GM21723 (cell line): ENCODE results near the gene SPEG.
"Not testable (repeated sequence)": the region's sequence is repeated elsewhere in the genome, so short reads cannot be mapped to it uniquely, and the experiment has no call there.

ENCODE experiments used
- ATAC-seq: cut with Tn5 transposase; IDR thresholded peaks from one replicate; pipeline ENCODE4 v1.9.1; 2021; ENCODE audit warnings: mild to moderate bottlenecking, moderate library complexity; ENCODE audit not compliant: unreplicated experiment

Gene SPEG

DNA sequence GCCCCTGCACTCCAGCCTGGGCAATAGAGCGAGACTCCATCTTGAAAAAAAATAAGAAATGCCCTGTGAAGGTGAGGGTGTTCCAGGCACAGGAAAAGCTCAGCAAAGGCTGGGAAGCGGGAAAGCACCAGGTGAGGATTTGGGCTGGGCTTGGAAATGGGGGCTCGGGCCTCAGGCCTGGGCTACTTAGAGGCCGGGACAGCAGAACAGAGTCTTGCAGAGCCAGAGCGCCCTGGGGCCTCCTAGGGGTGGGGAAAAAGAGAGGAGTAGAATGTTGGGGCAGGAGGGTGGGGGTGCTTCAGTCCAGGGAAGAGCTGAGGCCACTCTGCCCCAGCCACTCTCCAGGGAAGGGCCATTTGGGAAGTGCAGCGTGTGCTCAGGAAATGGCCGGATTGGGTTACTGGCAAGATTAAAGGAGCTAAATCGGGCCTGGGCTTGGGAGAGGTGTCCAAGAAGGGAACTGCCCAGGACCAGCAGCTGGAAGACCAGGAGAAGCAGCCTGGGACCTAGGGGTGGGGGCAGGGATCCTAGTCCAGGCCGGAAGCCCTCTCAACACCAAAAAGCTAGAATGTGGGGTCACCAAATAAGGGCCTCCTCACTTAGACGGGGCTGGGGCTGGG lies 30.2 kb upstream of the SPEG start:
- no peak for ATAC-seq

- no peak for ATAC-seq
These were observed 29.7 kb upstream of the SPEG start for GRCh38 chr2:219404954-219405353.

DNA sequence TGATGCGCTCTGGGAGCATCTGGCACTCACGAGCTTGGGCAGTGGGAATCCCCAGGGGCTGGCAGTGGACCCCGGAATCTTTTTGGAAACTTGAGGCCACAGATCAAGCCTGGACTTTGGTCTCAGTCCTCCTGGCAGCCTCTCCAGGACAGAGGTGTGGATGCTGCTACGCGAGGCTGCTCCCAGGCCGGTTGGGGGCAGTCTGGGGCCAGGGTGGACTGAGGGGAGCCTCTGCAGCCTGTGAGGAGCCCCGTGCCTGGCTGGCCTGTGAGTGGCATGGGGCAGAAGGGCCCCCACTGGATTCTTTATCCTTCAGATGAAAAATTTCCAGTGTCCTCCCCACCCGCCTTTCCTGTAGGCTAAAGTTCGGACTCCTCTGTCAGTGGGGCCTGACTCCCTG lies 29.2 kb upstream of the SPEG start:
- no peak for ATAC-seq

DNA sequence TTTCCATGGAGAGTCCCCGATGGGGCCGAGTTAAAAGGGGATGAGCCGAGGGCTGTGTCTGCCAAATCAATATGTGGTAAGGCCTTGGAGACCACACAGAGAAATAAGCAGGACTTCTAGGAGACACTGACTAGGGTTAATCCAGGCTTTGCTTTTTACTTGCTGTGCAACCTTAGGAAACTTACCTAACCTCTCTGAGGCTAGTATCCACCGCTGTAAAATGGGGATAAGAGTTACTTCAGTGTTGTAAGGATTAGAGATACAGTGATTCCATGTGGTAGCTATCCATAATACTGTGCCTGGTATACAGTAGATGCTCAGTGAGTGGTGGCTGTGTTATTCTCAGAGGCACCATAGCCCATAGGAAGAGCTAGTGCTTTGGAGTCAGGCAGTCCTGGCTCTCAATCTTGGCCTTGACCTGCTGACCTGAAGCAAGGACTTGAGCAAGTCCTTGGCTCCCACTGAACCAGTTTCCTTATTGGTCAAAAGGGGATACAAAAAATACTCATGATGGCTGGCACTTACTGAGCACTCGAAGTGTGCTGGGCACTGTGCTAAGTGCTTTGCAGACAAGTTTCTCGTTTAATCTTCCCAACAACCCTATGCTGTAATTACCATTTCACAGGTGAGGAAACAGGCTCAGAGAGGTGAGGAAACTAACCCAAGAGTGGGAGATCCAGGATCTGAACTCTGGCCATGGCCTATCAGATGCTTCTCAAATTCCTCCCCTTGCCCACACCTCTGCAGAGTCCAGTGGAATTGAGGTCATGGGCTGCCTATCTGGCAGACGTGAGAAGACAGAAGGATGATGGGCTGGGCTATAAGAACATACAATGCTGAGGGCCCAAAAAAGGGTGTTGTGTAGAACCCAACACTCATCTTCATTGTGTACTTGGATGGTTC lies 28.4 kb upstream of the SPEG start:
- ATAC-seq = no peak

DNA sequence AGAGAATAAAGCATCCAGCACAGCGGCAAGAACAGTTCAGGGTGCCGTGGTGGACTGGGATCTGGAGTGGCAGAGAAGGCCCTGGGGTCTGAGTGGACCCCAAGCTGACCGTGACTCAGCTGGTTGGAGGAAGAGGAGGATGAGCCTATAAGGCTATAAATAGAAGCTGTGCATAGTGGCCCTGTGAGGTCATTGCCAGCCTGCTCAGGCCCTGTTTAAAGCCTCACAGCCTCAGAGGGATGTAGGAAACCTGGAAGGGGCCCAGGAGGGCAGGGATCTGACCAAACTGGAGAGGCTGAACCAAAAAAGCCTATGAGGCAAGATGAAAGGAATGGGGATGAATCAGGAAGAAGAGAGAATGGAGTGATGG lies 27.8 kb upstream of the SPEG start:
- no peak for ATAC-seq

GRCh38 chr2:219407343-219407742 lies 27.3 kb upstream of the SPEG start:
- ATAC-seq = not testable (repeated sequence)

DNA sequence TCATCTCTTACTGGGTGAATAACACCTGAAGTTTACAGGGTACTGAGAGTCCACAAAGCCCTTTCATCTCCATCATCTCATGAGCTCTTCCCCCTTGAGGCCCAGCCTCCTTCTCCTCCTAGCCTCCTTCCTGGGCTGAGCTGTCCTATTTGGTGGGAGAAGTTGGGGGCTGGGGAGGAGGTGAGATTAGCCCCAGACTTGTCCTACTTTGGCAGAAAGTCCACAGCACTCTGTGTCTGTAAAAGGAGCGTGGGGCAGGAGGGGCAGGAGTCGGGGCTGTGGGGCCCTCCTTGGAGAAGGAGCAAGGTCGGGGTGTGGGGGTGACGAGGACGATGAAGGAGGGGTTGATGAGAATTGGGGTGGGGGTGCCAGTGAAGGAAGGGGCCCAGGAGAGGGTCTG lies 26.4 kb upstream of the SPEG start:
- ATAC-seq = no peak

GRCh38 chr2:219408631-219409030 lies 26.0 kb upstream of the SPEG start:
- no peak for ATAC-seq

DNA sequence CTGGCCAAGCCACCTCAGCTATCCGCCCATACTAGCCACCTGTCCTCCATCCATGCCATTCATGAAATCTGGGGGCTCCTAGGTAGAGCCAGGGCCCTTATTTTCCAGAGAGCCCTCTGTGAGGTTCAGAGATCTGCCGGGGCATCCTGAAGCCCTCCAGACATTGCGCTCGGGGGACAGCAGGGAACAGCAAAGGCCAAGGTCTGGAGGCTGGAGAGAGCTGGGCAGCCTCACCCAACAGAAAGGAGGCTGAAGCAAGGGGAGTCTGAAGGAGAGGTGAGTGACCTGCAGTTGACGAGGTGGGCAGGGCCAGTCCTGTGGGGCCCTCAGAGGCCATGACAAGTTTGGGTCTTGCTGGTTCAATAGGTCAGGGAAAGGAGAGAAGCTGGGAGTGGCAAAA lies 25.0 kb upstream of the SPEG start:
- no peak for ATAC-seq

DNA sequence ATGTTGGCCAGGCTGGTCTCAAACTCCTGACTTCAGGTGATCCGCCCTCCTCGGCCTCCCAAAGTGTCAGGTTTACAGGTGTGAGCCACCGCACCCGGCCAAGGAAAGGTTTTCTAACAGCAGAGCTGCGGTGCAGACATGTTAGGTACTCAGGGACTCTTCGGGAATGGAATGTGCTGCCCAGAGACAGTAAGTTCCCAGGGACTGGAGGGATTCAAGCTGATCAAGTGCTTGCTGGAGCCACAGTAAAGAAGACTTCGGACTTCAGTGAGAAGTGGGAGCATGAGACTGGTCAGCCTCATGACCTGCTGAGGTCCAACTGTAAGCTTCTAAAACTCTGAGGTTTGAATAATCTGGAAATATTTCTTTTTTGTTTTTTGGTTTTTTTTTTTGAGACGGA lies 24.3 kb upstream of the SPEG start:
- ATAC-seq = no peak

DNA sequence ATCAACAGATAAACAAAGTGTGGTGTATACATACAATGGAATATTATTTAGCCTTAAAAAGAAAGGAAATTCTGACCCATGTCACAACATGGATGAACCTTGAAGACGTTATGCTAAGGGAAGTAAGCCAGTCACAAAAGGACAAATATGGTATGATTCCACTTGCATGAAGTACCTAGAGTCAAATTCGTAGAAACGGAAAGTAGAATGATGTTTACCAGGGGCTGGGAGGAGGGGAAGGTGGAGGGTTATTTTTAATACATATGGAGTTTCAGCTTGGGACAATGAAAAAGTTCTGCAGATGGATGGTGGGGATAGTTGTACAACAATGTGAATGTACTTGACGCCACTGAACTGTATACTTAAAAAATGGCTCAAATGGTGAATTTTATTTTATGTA lies 19.8 kb upstream of the SPEG start:
- no peak for ATAC-seq

- ATAC-seq = no peak
These were observed 18.9 kb upstream of the SPEG start for GRCh38 chr2:219415580-219416234.

DNA sequence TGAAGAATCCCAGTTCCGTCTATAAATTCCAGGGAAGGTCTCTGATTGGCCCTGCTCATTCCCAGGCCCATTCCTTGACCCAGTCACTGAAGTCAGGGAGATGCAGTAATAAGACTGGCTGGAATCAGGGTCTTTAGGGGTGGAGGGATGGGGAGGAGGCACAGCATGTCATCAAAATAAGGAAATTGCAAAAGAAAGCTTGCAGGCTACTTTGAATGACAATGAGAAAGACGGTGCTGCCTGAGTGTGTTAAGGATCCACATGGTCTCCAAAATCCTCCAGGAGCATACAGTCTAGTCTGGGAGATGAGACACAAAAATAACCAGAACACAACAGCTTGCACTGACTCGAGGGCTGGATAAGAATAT lies 18.4 kb upstream of the SPEG start:
- no peak for ATAC-seq

- no peak for ATAC-seq
These were observed 17.7 kb upstream of the SPEG start for GRCh38 chr2:219416938-219417337.

- ATAC-seq = no peak
These were observed 17.3 kb upstream of the SPEG start for GRCh38 chr2:219417374-219417773.

DNA sequence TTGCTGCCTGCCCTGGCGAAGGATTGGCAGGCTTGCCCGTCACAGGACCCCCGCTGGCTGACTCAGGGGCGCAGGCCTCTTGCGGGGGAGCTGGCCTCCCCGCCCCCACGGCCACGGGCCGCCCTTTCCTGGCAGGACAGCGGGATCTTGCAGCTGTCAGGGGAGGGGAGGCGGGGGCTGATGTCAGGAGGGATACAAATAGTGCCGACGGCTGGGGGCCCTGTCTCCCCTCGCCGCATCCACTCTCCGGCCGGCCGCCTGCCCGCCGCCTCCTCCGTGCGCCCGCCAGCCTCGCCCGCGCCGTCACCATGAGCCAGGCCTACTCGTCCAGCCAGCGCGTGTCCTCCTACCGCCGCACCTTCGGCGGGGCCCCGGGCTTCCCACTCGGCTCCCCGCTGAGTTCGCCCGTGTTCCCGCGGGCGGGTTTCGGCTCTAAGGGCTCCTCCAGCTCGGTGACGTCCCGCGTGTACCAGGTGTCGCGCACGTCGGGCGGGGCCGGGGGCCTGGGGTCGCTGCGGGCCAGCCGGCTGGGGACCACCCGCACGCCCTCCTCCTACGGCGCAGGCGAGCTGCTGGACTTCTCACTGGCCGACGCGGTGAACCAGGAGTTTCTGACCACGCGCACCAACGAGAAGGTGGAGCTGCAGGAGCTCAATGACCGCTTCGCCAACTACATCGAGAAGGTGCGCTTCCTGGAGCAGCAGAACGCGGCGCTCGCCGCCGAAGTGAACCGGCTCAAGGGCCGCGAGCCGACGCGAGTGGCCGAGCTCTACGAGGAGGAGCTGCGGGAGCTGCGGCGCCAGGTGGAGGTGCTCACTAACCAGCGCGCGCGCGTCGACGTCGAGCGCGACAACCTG lies 16.3 kb upstream of the SPEG start, which contains the start of gene DES:
Gene DES (plus strand): TSS at position 223 of the 857 bp plus-strand sequence. CDS start 86 bp downstream, at position 309.
- ATAC-seq = no peak

DNA sequence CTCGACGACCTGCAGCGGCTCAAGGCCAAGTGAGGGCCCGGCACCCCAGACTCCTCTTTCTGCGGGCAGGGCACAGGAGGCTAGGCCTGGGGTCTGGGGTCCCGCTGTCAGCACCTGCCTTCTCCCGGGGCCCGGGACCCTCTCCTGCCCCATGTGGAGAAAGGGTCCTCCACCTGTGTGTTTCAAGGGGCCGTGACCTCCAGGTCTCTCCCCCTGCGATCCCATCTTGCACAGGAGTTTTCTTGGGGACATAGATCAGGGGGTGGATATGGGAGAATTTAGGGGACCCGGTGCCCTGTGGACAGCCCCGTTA lies 15.7 kb upstream of the SPEG start:
- ATAC-seq = no peak

DNA sequence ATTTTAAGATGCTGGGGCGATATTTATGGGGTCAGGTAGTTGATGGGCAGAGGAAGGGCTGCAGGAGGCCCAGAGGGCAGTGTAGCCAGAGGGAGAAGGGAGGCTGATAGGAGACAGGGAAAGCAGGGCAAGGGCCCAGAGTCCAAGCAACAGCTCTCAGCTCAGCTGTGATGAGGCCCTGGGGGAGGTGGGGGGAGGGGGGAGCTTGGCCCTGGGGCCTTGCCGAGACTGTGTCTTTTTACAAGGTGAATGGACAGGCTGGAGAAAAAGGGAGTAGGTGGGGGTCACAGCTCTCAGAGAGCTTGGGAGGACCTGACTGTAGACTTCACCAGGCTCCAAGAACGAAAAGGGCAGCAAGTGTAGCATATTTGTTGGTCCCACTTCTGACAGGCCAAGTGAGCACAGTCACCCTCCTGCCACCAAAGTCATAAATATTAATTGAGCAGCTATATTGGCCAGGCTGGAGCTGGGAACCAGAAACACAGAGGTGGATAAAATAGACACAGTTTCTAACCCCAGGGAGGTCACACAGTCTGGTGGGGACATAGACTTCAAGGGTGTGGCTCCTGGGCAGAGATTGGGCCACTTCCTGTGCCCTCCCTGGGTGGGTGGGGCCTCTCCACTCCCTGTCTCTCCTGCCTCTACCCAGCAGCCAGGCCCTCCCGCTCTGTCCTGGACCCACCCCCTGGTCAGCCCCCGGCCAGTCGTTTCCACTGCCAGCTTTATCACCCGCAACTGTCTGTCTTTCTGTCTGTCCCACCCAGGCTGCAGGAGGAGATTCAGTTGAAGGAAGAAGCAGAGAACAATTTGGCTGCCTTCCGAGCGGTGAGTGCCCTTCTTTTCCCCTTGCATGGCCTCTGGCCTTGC lies 15.1 kb upstream of the SPEG start:
- no peak for ATAC-seq

DNA sequence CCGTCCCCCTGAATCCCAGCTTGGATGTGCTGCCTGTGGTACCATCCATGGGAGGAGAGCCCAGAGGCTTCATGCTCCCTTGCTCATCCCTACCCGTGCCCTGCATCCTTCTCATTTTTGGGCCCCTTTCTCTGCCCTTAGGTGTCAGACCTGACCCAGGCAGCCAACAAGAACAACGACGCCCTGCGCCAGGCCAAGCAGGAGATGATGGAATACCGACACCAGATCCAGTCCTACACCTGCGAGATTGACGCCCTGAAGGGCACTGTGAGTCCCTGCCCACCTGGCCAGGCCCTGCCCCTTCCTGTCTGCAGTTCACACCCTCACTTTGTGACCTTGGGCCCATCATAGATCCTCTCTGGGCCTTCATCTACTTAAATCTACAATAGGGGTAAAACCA lies 14.0 kb upstream of the SPEG start:
- ATAC-seq = no peak

DNA sequence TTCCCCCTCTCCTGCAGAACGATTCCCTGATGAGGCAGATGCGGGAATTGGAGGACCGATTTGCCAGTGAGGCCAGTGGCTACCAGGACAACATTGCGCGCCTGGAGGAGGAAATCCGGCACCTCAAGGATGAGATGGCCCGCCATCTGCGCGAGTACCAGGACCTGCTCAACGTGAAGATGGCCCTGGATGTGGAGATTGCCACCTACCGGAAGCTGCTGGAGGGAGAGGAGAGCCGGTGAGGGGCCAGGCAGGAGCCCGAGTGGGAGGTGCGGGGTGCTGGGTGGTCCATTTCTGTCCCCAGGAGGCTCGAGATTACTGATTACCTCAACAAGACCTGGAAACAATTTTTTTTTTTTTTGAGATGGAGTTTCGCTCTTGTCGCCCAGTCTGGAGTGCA lies 13.3 kb upstream of the SPEG start:
- no peak for ATAC-seq
